Prostate gland (tissue), 2 donors: ENCODE data around the gene NDC80. TPM values are rescaled to one million over a fixed set of nuclear protein-coding genes. Genes with fewer than 3 reads are reported as not detected.
"Not testable (repeated sequence)": the region's sequence is repeated elsewhere in the genome, so short reads cannot be mapped to it uniquely, and the experiment has no call there.

ENCODE experiments used
- DNase-seq: peaks from one replicate; pipeline ENCODE4 v3.0.0-alpha.2; 2019; ENCODE audit warnings: low spot score
- H3K27ac ChIP-seq, 2 donors: fragments of 200-600 bp; sonication (generic); 2 replicates each; pipeline ENCODE4 v1.5.1; 2017 to 2019
- H3K27me3 ChIP-seq: fragments of 200-600 bp; sonication (generic); replicated peaks from 2 replicates; pipeline ENCODE4 v1.5.1; 2019; ENCODE audit not compliant: insufficient read depth
- H3K36me3 ChIP-seq, 2 donors: fragments of 200-600 bp; sonication (generic); 1 replicate in 1 of 2; 2 replicates in 1 of 2; pipeline versions ENCODE4 v1.5.1 to v1.8.1; 2017 to 2019
- H3K4me1 ChIP-seq: fragments of 200-600 bp; sonication (generic); replicated peaks from 2 replicates; pipeline ENCODE4 v1.5.1; 2019
- H3K4me3 ChIP-seq, 2 donors: fragments of 200-600 bp; sonication (generic); 2 replicates each; pipeline ENCODE4 v1.5.1; 2017 to 2019
- H3K9me3 ChIP-seq: fragments of 200-600 bp; sonication (generic); 2 replicates; pipeline ENCODE4 v1.5.1; 2017
- CTCF ChIP-seq, 4 experiments: fragments of 200-600 bp in 2 of 4; fragments of 450-650 bp in 2 of 4; sonication (generic) in 2 of 4; IDR thresholded peaks; 1 replicate in 3 of 4; 2 replicates in 1 of 4; pipeline ENCODE4 v1.5.1; 2016 to 2019; ENCODE audit warnings: antibody characterized with exemption in 4 of 4, mild to moderate bottlenecking in 2 of 4, moderate library complexity in 2 of 4
- POLR2A ChIP-seq: fragments of 450-650 bp; IDR thresholded peaks from one replicate; pipeline ENCODE4 v1.6.1; 2016; ENCODE audit warnings: antibody characterized with exemption, mild to moderate bottlenecking
- POLR2AphosphoS5 ChIP-seq: sonication (generic); formaldehyde crosslinking; IDR thresholded peaks from one replicate; pipeline ENCODE4 v1.6.1; 2017; ENCODE audit warnings: antibody characterized with exemption
- WGBS: methylation state at CpG from one replicate; pipeline ENCODE4 v1.1.5; 2018; 5-methylcytosine and 5-hydroxymethylcytosine counted together
- intact Hi-C: fragments of 100-400 bp; cut with DNase I; formaldehyde crosslinking; loops from one replicate; pipeline ENCODE4 v1.14.2; 2022
- small RNA-seq, 2 donors: library from RNA; depleted of rRNA; stranded (forward); fragments of <200 nt; gene quantifications; one replicate each; pipeline ENCODE3, GENCODE V24; 2016
- total RNA-seq, 2 donors: library from RNA; depleted of rRNA; stranded (reverse); fragments of >200 nt; gene quantifications; one replicate each; pipeline ENCODE4 v1.1.0, GENCODE V29; 2016

NDC80 gene
- total RNA-seq, 2 donors from 2014 or later: 0.77 to 2.7 TPM

GRCh38 chr18:2656981-2657512 is 85.7 kb downstream of the NDC80 start:
- H3K36me3 ChIP-seq: no peaks in the 10 kb centered on the region
- intact Hi-C loops: no loop called here
- no peaks in the 10 kb centered on the region for H3K4me1 ChIP-seq
- DNase-seq: no peak
- WGBS: 1% methylated on average over 12 of the region's 12 CpGs
- H3K27ac ChIP-seq: peak overlapping the region; percentile 96 to 98
- no peaks in the 10 kb centered on the region for H3K27me3 ChIP-seq
- H3K4me3 ChIP-seq: peak overlapping the region; percentile 87 to 98
- TF ChIP-seq POLR2AphosphoS5 (no peak), POLR2A (no peak), CTCF (IDR thresholded peaks at IDR 0.05) (no peak)
- no peaks in the 10 kb centered on the region for H3K9me3 ChIP-seq

GRCh38 chr18:2657788-2658458 is 86.6 kb downstream of the NDC80 start:
- peak overlapping the region; percentile 96 to 98 for H3K27ac ChIP-seq
- TF ChIP-seq CTCF (IDR thresholded peaks at IDR 0.05): peak in 1 of 4 experiments; percentile 2
- TF ChIP-seq POLR2A: no peak
- peak; percentile 80 for TF ChIP-seq POLR2AphosphoS5
- H3K27me3 ChIP-seq: no peaks in the 10 kb centered on the region
- H3K9me3 ChIP-seq: no peaks in the 10 kb centered on the region
- no peaks in the 10 kb centered on the region for H3K4me1 ChIP-seq
- DNase-seq: peak; percentile 36
- 37% methylated on average over 12 of the region's 12 CpGs for WGBS
- no peaks in the 10 kb centered on the region for H3K36me3 ChIP-seq
- intact Hi-C loops: no loop called here
- H3K4me3 ChIP-seq: peak overlapping the region; percentile 87 to 98

GRCh38 chr18:2660849-2661248 is 89.5 kb downstream of the NDC80 start:
- H3K27me3 ChIP-seq, H3K9me3 ChIP-seq, H3K27ac ChIP-seq, H3K4me1 ChIP-seq, H3K4me3 ChIP-seq, intact Hi-C loops, DNase-seq, H3K36me3 ChIP-seq: not testable (repeated sequence)
- 92% methylated on average over 3 of the region's 3 CpGs for WGBS

GRCh38 chr18:2662288-2662687 is 90.9 kb downstream of the NDC80 start:
- WGBS: 93% methylated on average over 7 of the region's 7 CpGs
- H3K27me3 ChIP-seq, H3K4me1 ChIP-seq, DNase-seq, H3K9me3 ChIP-seq, intact Hi-C loops, H3K27ac ChIP-seq, H3K36me3 ChIP-seq, H3K4me3 ChIP-seq: not testable (repeated sequence)

- Histone ChIP-seq H3K4me3 (no peak overlapping the region), H3K9me3 (no peaks in the 10 kb centered on the region), H3K27ac (no peak overlapping the region), H3K4me1 (no peaks in the 10 kb centered on the region), H3K27me3 (no peaks in the 10 kb centered on the region), H3K36me3 (no peaks in the 10 kb centered on the region)
- no peak for DNase-seq
- TF ChIP-seq POLR2AphosphoS5 (no peak), POLR2A (no peak)
- WGBS: 93% methylated on average over 5 of the region's 5 CpGs
- intact Hi-C loops: no loop called here
These were observed 91.6 kb downstream of the NDC80 start for GRCh38 chr18:2662990-2663389.

Small RNAs within 50 kb of the gene (small RNA-seq; reads per million reads assigned to genes)
- gene RF00019 (0 reads per million in 2 donors), gene RF01233 (0 reads per million in 2 donors), gene RNU6-340P (0 reads per million in 2 donors)

Other genes starting within 250 kb of the NDC80 start
- 1 to 10 TPM; 5.2 to 8.3 TPM for gene METTL4, start 52 bp upstream of the NDC80 start, total RNA-seq
- 10 to 100 TPM; 56.0 to 65.1 TPM for gene SMCHD1, start 84.2 kb downstream of the NDC80 start, total RNA-seq